Lower leg skin (tissue), 3 donors: ENCODE results near the gene MRPS25.

ENCODE experiments used
- CTCF ChIP-seq, 3 donors: fragments of 450-650 bp; IDR thresholded peaks; one replicate each; pipeline ENCODE4 v1.5.1; 2016; ENCODE audit warnings: antibody characterized with exemption in 3 of 3, mild to moderate bottlenecking in 3 of 3, moderate library complexity in 2 of 3
- POLR2A ChIP-seq, 2 donors: fragments of 450-650 bp; IDR thresholded peaks; one replicate each; pipeline ENCODE4 v1.6.1; 2016 to 2017; ENCODE audit warnings: antibody characterized with exemption in 2 of 2, mild to moderate bottlenecking in 1 of 2, moderate library complexity in 1 of 2

GRCh38 chr3:15089201-15089600 lies 24.1 kb upstream of the MRPS25 start:
- TF ChIP-seq CTCF (IDR thresholded peaks at IDR 0.05): no peak
- TF ChIP-seq POLR2A (IDR thresholded peaks at IDR 0.05): no peak
